HAP-1 (cell line): ENCODE measurements around the gene ZNF473.

ENCODE experiments used
- DNase-seq, 2 experiments: peaks; one replicate each; pipeline ENCODE4 v3.0.0-alpha.2; 2016 to 2020; ENCODE audit warnings: low spot score in 2 of 2
- H3K27me3 ChIP-seq: fragments of 250-450 bp; sonication (Bioruptor Pico); 2 replicates; pipeline ENCODE4 v1.5.1; 2020; ENCODE audit warnings: low read depth, mild to moderate bottlenecking, moderate library complexity
- H3K36me3 ChIP-seq: fragments of 250-450 bp; sonication (Bioruptor Pico); replicated peaks from 2 replicates; pipeline ENCODE4 v1.5.1; 2020; ENCODE audit warnings: mild to moderate bottlenecking
- H3K4me1 ChIP-seq: fragments of 250-450 bp; sonication (Bioruptor Pico); 2 replicates; pipeline ENCODE4 v1.5.1; 2020; ENCODE audit warnings: mild to moderate bottlenecking
- H3K4me3 ChIP-seq: fragments of 250-450 bp; sonication (Bioruptor Pico); 2 replicates; pipeline ENCODE4 v1.5.1; 2020; ENCODE audit warnings: mild to moderate bottlenecking, moderate library complexity
- H3K9me3 ChIP-seq: fragments of 250-450 bp; sonication (Bioruptor Pico); 2 replicates; pipeline ENCODE4 v1.5.1; 2020; ENCODE audit warnings: mild to moderate bottlenecking, moderate library complexity
- in situ Hi-C: fragments of 300-500 bp; cut with MboI; formaldehyde crosslinking; loops from 3 replicates; pipeline ENCODE4 v1.14.3; 2020; ENCODE audit warnings: low sequenced_read_pairs, inconsistent platforms, mixed read lengths

ZNF473 gene

DNA sequence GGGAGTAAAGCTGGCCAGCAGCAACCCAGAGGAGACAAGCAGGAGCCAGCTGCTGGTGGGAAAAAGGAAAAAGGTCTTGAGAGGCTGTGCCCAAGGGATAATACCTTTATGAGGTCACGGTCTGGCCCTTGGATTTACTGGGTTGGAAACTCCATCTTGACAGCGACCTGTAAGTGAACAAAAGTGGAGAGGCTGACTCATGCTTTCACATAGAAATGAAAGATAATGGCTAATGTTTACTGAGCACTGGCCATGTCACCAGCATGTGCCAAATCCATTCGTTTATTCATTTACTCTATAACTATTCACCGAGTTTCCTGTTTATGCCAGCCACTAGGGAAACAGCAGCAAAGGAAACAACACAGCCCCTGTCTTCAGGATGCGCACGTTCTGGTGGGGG lies 5.3 kb upstream of the ZNF473 start:
- Histone ChIP-seq H3K9me3 (no peaks in the 10 kb centered on the region), H3K4me3 (no peak overlapping the region), H3K36me3 (peaks cover 16% of the 10 kb centered on the region), H3K4me1 (0 out of 2 replicates have a peak, but pooled peaks cover 2% of the 10 kb centered on the region), H3K27me3 (no peaks in the 10 kb centered on the region)
- no peak for DNase-seq
- in situ Hi-C loops, result no loop called here

DNA sequence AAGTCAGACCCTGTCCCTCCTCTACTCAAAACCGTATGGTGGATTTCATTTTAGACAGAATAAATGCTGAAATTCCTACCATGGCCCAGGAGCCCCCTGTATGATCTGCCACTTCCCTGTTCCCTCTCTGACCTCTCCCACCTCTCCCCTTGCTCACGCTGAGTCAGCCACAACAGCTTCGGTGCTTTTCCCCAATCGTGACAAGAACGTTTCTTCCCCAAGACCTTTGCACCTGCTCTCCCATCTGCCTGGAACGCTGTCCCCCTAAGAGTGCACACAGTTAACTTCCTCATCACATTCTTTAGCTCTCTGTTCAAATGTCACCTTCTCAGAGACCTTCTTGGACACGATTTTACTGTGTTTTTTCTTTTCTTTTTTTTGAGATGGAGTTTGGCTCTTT lies 3.0 kb upstream of the ZNF473 start:
- H3K36me3 ChIP-seq, result 0 out of 2 replicates have a peak, but pooled peaks cover 3% of the 10 kb centered on the region
- no peak overlapping the region for H3K4me3 ChIP-seq
- peaks cover 5% of the 10 kb centered on the region; the same call in 1 of the 2 replicates for H3K4me1 ChIP-seq
- peaks cover 6% of the 10 kb centered on the region; the same call in 1 of the 2 replicates for H3K9me3 ChIP-seq
- in situ Hi-C loops, result no loop called here
- no peak for DNase-seq
- H3K27me3 ChIP-seq, result no peaks in the 10 kb centered on the region

DNA sequence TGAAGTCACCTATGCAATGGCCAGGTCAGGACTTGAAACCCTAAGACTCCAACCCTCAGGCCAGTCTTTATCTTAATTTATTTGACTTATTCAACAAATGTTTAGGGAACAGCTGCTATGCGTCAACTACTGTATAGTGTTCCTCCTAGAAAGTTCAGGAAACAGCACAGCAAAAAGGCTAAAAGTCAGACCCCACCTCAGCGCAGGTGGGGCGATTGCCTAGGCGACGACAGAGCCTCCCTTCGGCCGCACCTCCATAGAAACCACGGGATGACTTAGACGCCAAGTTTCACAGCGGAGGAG lies 1.1 kb upstream of the ZNF473 start:
- Histone ChIP-seq H3K4me3 (peak overlapping the region; percentile 91), H3K36me3 (no peaks in the 10 kb centered on the region), H3K9me3 (peaks cover 6% of the 10 kb centered on the region; the same call in 1 of the 2 replicates), H3K27me3 (no peaks in the 10 kb centered on the region), H3K4me1 (peaks cover 5% of the 10 kb centered on the region; the same call in 1 of the 2 replicates)
- in situ Hi-C loops, result no loop called here
- no peak for DNase-seq

DNA sequence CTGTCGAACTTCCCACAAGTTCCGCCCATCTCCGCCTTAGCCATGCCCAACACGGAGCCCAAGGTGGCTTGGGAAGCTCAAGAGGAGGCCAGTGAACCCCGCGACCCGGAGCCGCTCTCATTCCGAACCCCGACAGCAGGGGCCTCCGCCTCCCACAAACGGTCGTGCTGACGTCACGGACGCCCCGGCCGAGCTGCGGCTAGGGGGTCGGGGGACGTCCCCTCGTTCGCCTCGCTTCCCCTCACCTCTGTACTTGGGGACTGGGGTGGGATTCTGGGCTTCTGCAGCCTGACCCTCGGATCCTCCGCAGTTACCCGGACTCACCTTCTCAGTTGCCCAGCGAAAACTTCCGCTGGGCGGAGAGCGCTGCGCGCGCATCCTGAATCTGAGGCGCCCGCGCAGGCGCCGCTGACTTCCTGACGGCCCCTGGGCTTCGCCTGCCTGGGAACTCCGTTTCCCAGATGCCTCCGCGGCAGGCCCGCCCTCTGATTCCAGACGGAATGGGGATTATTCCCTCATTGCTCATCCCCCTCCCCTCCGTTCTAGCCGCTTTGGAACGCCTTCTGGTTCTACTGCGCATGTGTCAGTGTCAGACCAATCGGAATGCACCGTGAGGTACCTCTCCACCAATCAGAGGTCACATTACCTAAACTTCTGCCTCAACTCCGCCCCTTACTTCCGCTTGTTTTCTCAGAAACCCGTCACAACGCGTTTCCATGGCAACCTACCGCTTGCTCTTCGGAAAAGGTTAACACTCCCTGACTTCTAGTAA lies 597 bp upstream of the ZNF473 start, which contains the start of gene VRK3:
Gene VRK3 (minus strand): TSS at position 351 of the 772 bp plus-strand sequence. CDS start 9,210 bp downstream, outside the sequence.
- in situ Hi-C loops, result no loop called here
- H3K36me3 ChIP-seq, result no peaks in the 10 kb centered on the region
- H3K4me1 ChIP-seq, result peaks cover 5% of the 10 kb centered on the region; the same call in 1 of the 2 replicates
- H3K9me3 ChIP-seq, result peaks cover 6% of the 10 kb centered on the region; the same call in 1 of the 2 replicates
- peak within 1 kb of the TSS; percentile 91 for H3K4me3 ChIP-seq
- H3K27me3 ChIP-seq, result no peaks in the 10 kb centered on the region
- peak; percentile 99 for DNase-seq

DNA sequence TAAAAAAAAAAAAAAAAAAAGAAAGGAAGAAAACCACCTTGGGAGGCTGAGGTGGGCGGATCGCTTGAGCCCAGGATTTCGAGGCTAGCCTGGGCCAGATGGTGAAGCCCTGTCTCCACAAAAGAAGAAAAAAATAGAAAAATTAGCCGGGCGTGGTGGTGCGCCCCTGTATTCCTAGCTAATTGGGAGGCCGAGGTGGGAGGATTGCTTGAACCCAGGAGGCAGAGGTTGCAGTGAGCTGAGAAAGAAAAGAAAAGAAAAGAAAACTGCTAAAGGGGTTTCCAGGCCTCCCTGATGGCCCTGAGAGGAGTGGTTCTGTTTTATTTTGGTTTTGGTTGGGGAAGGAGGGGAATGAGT lies 723 bp downstream of the ZNF473 start:
- H3K27me3 ChIP-seq, result no peaks in the 10 kb centered on the region
- peaks cover 6% of the 10 kb centered on the region; the same call in 1 of the 2 replicates for H3K9me3 ChIP-seq
- H3K36me3 ChIP-seq, result peaks cover 8% of the 10 kb centered on the region
- in situ Hi-C loops, result no loop called here
- peak overlapping the region; percentile 91 for H3K4me3 ChIP-seq
- no peak for DNase-seq
- H3K4me1 ChIP-seq, result peaks cover 5% of the 10 kb centered on the region; the same call in 1 of the 2 replicates

DNA sequence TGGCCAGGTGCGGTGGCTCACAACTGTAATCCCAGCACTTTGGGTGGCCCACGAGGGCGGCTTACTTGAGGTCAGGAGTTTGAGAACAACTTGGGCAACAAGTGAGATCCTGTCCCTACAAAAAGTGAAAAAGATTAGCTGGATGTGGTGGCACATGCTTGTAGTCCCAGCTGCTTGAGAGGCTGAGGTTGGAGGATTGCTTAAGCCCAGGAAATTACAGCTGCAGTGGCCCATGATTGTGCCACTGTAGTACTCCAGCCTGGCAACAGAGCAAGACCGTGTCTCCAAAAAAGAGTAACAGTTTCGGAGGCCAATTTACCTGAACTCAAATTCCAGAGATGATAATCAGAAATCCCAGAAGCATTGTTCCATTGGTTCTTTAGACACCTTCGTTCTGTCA lies 4.4 kb downstream of the ZNF473 start:
- H3K4me1 ChIP-seq, result peaks cover 3% of the 10 kb centered on the region; the same call in 1 of the 2 replicates
- H3K9me3 ChIP-seq, result peaks cover 6% of the 10 kb centered on the region; the same call in 1 of the 2 replicates
- DNase-seq, result no peak
- H3K36me3 ChIP-seq, result peaks cover 38% of the 10 kb centered on the region
- H3K27me3 ChIP-seq, result no peaks in the 10 kb centered on the region
- H3K4me3 ChIP-seq, result no peak overlapping the region
- in situ Hi-C loops, result no loop called here

DNA sequence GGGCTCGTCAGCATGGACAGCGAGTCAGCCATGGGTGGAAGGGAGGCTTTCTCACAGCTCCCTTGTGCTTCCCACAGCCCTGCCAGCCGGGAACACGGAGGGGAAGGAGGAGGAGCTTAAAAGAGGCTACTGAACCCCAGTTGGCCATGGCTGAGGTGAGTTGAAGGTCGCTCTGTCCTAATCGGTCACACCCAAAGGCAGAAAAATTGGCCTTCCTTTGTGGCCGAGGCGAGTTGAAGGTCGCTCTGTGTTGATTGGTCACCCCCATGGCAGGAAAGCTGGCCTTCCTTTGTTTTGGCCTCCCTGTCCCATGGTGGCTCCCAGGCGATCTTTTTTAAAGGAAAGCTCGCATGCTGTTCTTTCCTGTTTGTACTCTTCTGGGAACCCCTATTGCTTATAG lies 5.1 kb downstream of the ZNF473 start:
- Histone ChIP-seq H3K36me3 (peaks cover 38% of the 10 kb centered on the region), H3K4me1 (peaks cover 3% of the 10 kb centered on the region; the same call in 1 of the 2 replicates), H3K9me3 (peaks cover 6% of the 10 kb centered on the region; the same call in 1 of the 2 replicates), H3K4me3 (no peak overlapping the region), H3K27me3 (no peaks in the 10 kb centered on the region)
- in situ Hi-C loops, result no loop called here
- no peak for DNase-seq

DNA sequence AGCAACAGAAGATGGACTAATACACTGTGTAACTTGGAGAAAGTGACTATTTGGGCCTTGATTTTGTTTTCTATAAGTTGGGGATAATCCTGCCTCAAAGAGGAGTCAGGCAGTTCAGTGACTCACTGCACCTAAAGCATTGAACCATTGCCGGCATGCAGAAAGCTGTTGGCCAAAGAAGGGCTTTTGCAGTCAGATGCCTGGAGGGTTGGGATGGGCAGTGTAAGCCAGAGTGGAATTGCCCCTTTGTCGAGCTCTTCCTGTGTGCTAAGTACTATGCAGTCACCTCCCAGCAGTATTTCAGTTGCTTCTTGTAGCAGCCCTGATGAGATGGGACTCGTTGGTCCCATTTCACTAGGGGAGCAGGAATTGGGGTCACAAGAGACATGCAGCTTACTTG lies 11.1 kb downstream of the ZNF473 start:
- Histone ChIP-seq H3K27me3 (no peaks in the 10 kb centered on the region), H3K9me3 (no peaks in the 10 kb centered on the region), H3K4me3 (no peak overlapping the region), H3K4me1 (no peaks in the 10 kb centered on the region), H3K36me3 (peaks cover 63% of the 10 kb centered on the region)
- DNase-seq, result no peak
- in situ Hi-C loops, result no loop called here

DNA sequence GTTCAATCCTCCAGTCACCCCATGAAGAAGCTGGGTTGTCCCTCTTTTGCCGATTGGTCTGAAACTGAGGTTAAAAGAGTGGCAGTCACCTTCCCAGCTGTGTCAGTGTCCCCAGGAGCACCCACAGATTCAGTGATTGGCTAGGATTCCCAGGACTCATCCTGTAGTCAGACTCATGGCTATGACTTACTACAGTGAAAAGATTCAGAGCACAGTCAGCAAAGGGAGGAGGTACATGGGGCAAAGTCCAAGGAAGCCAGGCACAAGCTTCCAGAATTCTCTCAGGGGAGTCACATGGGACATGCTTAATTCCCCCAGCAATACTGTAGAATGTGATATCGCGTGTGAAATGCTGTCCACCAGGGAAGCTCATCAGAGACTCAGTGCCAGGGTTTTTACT lies 14.2 kb downstream of the ZNF473 start:
- H3K9me3 ChIP-seq, result peaks cover 18% of the 10 kb centered on the region; the same call in 1 of the 2 replicates
- in situ Hi-C loops, result no loop called here

DNA sequence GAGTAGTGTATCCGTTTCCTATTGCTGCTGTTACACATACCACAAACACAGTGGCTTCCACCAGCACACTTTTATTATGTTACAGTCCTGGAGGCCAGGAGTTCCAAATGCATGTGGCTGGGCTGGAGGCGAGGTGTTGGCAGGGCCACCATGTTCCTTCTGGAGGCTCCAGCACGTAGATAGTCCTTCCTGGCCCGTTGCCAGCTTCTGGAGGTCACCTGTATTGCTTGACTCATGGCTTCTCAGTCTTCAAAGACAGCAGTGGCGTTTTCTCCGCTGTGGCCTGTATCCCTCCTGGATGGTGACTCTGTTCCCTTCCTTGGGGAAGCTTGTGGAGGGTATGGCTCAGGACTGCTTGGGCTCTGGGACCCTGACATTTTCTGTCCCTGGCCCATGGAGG lies 15.2 kb downstream of the ZNF473 start:
- H3K9me3 ChIP-seq, result peaks cover 26% of the 10 kb centered on the region; the same call in 1 of the 2 replicates
- H3K4me1 ChIP-seq, result no peaks in the 10 kb centered on the region
- no peak for DNase-seq
- in situ Hi-C loops, result no loop called here
- no peak overlapping the region for H3K4me3 ChIP-seq
- peaks cover 75% of the 10 kb centered on the region for H3K36me3 ChIP-seq
- no peaks in the 10 kb centered on the region for H3K27me3 ChIP-seq

More for the DNA sequence above, 14.2 kb downstream of the ZNF473 start:
- Histone ChIP-seq H3K4me1 (no peaks in the 10 kb centered on the region), H3K4me3 (no peak overlapping the region), H3K36me3 (peaks cover 65% of the 10 kb centered on the region), H3K27me3 (no peaks in the 10 kb centered on the region)
- DNase-seq, result no peak

DNA sequence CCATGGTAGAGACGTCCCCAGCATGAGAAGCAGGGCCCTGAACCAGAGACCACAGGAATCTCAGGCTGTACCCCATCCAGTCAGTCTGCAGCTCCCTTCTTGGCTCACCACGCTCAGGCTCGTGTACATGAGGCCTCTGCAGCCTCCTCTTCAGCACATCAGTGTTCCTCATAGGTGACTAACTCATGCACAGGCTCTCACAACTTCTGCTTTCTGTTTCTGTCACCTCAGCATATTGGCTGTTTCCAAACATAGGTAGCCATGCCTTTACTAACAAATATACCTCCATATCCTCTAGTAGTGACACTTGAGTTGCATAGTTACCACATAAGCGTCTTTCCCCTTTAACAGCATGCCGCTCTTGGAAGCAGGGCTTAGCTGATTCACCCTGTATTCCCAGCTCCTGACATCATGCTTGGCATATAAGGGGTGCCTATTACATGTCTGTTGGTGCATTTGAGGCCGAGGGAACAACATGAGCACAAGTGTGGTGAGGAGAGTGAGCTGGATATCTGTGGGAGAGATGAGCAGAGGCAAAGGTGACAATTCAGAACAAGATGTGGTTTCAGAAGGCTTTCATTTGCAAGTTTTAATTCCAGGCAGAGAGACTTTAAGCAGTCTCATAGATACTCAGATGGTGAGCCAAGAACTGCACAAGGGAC lies 16.7 kb downstream of the ZNF473 start:
- no peaks in the 10 kb centered on the region for H3K4me1 ChIP-seq
- H3K36me3 ChIP-seq, result peaks cover 82% of the 10 kb centered on the region
- in situ Hi-C loops, result no loop called here
- no peak for DNase-seq
- H3K27me3 ChIP-seq, result no peaks in the 10 kb centered on the region
- H3K9me3 ChIP-seq, result peaks cover 28% of the 10 kb centered on the region; the same call in 1 of the 2 replicates
- H3K4me3 ChIP-seq, result no peak overlapping the region

DNA sequence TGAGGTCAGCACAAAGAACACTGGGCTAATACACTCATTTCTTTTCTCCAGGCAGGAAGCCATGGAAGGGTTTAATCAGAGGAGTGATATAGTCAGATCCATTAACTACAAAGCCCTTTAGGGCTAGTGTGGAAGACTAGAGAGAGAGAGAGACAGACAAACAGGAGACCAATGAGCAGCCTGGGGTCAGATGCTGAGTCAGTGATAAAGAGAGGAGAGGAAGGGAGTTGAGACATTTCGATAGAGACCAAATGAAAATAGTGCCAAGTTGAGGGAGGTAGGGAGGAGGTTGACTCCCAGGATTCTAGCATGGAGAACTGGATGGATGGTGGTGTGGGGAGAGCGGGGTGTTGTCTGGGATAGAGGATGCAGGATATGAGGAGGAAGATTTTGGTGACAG lies 18.2 kb downstream of the ZNF473 start:
- no peak for DNase-seq
- peaks cover 81% of the 10 kb centered on the region for H3K36me3 ChIP-seq
- no peaks in the 10 kb centered on the region for H3K4me1 ChIP-seq
- H3K4me3 ChIP-seq, result no peak overlapping the region
- H3K9me3 ChIP-seq, result peaks cover 28% of the 10 kb centered on the region; the same call in 1 of the 2 replicates
- in situ Hi-C loops, result no loop called here
- H3K27me3 ChIP-seq, result no peaks in the 10 kb centered on the region

DNA sequence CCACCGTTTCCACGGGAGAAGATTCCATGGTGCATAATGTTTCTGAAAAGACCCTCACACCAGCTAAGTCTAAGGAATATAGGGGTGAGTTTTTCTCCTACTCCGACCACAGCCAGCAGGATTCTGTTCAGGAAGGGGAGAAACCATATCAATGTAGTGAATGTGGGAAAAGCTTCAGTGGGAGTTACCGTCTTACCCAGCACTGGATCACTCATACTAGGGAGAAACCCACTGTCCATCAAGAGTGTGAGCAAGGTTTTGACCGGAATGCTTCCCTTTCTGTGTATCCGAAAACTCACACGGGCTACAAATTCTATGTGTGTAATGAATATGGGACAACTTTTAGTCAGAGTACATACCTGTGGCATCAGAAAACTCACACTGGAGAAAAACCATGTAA lies 19.1 kb downstream of the ZNF473 start:
- in situ Hi-C loops, result no loop called here
- H3K9me3 ChIP-seq, result peaks cover 28% of the 10 kb centered on the region; the same call in 1 of the 2 replicates
- peaks cover 71% of the 10 kb centered on the region for H3K36me3 ChIP-seq
- H3K4me3 ChIP-seq, result no peak overlapping the region
- DNase-seq, result no peak
- no peaks in the 10 kb centered on the region for H3K27me3 ChIP-seq
- no peaks in the 10 kb centered on the region for H3K4me1 ChIP-seq
